HG03066 (cell line): ENCODE results near the gene KHDC3L.

Experiments used
- ATAC-seq: cut with Tn5 transposase; IDR thresholded peaks from one replicate; pipeline ENCODE4 v1.9.1; 2021; ENCODE audit warnings: low read depth; ENCODE audit not compliant: unreplicated experiment

KHDC3L gene

GRCh38 chr6:73362358-73362757 is at the start of gene KHDC3L:
TSS of gene KHDC3L (plus strand) at chr6:73362658. CDS start at chr6:73362730, 72 bp downstream.
- no peak for ATAC-seq

GRCh38 chr6:73314577-73315492 is 47.6 kb upstream of the KHDC3L start:
- no peak for ATAC-seq

GRCh38 chr6:73323323-73323722 is 39.1 kb upstream of the KHDC3L start:
- ATAC-seq, result no peak

- no peak for ATAC-seq
Observed at GRCh38 chr6:73325656-73326055, 36.8 kb upstream of the KHDC3L start.

GRCh38 chr6:73328790-73329189 is 33.7 kb upstream of the KHDC3L start:
- ATAC-seq, result no peak

GRCh38 chr6:73329201-73329600 is 33.3 kb upstream of the KHDC3L start:
- no peak for ATAC-seq

- ATAC-seq, result no peak
Observed at GRCh38 chr6:73339340-73339739, 23.1 kb upstream of the KHDC3L start.

GRCh38 chr6:73340048-73340447 is 22.4 kb upstream of the KHDC3L start:
- no peak for ATAC-seq

- no peak for ATAC-seq
Observed at GRCh38 chr6:73341335-73341734, 21.1 kb upstream of the KHDC3L start.

GRCh38 chr6:73342174-73342573 is 20.3 kb upstream of the KHDC3L start:
- ATAC-seq, result no peak

- ATAC-seq, result no peak
Observed at GRCh38 chr6:73343164-73343563, 19.3 kb upstream of the KHDC3L start.

- ATAC-seq, result no peak
Observed at GRCh38 chr6:73348550-73349204, 13.8 kb upstream of the KHDC3L start.

- no peak for ATAC-seq
Observed at GRCh38 chr6:73349311-73349710, 13.1 kb upstream of the KHDC3L start.

- no peak for ATAC-seq
Observed at GRCh38 chr6:73353636-73354593, 8.5 kb upstream of the KHDC3L start, which contains the start of gene DPPA5. TSS of gene DPPA5 (minus strand) at chr6:73354276. CDS start at chr6:73354225, 51 bp downstream.

GRCh38 chr6:73362869-73363536 is 545 bp downstream of the KHDC3L start:
- ATAC-seq, result no peak

- no peak for ATAC-seq
Observed at GRCh38 chr6:73363537-73363875, 1.0 kb downstream of the KHDC3L start.

- no peak for ATAC-seq
Observed at GRCh38 chr6:73364121-73364520, 1.7 kb downstream of the KHDC3L start.

- ATAC-seq, result no peak
Observed at GRCh38 chr6:73364549-73364948, 2.1 kb downstream of the KHDC3L start.

- ATAC-seq, result no peak
Observed at GRCh38 chr6:73367761-73368355, 5.4 kb downstream of the KHDC3L start.

GRCh38 chr6:73368675-73369074 is 6.2 kb downstream of the KHDC3L start:
- ATAC-seq, result no peak
